Activated naive CD4-positive, alpha-beta T cell treated with anti-CD3 and anti-CD28 coated beads, Interleukin-2, amount 10 ng/mL, durations not matched to agents 7 days and 5 days (primary cell): ENCODE measurements around the gene WNT3.
A peak's percentile ranks its signal among the peaks of the same experiment; 100 is the strongest.
"Not testable (repeated sequence)": the region's sequence is repeated elsewhere in the genome, so short reads cannot be mapped to it uniquely, and the experiment has no call there.

Experiments
- CTCF ChIA-PET: fragments of 350-600 bp; sonication (Branson Sonifier 250); formaldehyde crosslinking; loops from one replicate; lab custom pipeline; 2021; ENCODE audit warnings: antibody characterized with exemption; lab: Charles Lee
- DNase-seq: peaks from one replicate; pipeline ENCODE4 v3.0.0-alpha.2; 2020
- H3K27ac Mint-ChIP-seq: one replicate; pipeline ENCODE4 v1.8.0; 2021; ENCODE audit warnings: mild to moderate bottlenecking, moderate library complexity, mixed read lengths
- H3K27me3 Mint-ChIP-seq: one replicate; pipeline ENCODE4 v1.8.0; 2021; ENCODE audit warnings: mild to moderate bottlenecking, mixed read lengths
- H3K36me3 Mint-ChIP-seq: one replicate; pipeline ENCODE4 v1.8.0; 2021; ENCODE audit warnings: mixed read lengths
- H3K4me1 Mint-ChIP-seq: one replicate; pipeline ENCODE4 v1.8.0; 2021; ENCODE audit warnings: mixed read lengths
- H3K4me3 Mint-ChIP-seq: one replicate; pipeline ENCODE4 v1.8.0; 2021; ENCODE audit warnings: mild to moderate bottlenecking, moderate library complexity, mixed read lengths
- H3K9me3 Mint-ChIP-seq: one replicate; pipeline ENCODE4 v1.8.0; 2021; ENCODE audit warnings: mixed read lengths

Gene WNT3

DNA sequence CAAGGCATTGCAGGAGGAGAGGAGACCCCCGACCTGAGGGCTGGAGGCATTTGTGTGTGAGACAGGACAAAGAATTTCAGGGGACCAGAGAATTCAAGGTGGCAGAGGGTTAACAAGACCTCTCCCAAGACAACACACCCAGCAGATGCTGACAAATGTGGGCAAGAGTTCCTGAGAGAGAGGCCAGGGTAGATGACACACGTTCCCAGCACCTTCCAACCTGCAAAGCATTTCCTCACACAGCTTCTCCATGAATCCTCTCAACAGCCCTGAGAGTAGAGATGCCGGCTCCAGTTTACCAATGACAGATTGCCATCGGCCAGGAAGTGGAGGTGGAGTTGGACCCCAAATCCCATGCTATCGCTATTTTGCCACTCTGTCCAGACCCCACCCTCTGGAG, 25.0 kb downstream of the WNT3 start:
- Mint-ChIP-seq H3K27me3 (peaks cover 67% of the 10 kb centered on the region), H3K36me3 (no peaks in the 10 kb centered on the region), H3K27ac (no peak overlapping the region), H3K4me3 (no peak overlapping the region), H3K9me3 (no peaks in the 10 kb centered on the region), H3K4me1 (no peaks in the 10 kb centered on the region)
- no peak for DNase-seq
- CTCF ChIA-PET, result no interaction called here

GRCh38 chr17:46793023-46793422, 25.5 kb downstream of the WNT3 start:
- H3K27ac Mint-ChIP-seq, DNase-seq, CTCF ChIA-PET, H3K4me3 Mint-ChIP-seq, H3K4me1 Mint-ChIP-seq, H3K36me3 Mint-ChIP-seq, H3K9me3 Mint-ChIP-seq: not testable (repeated sequence)
- peaks cover 64% of the 10 kb centered on the region for H3K27me3 Mint-ChIP-seq

- no peaks in the 10 kb centered on the region for H3K36me3 Mint-ChIP-seq
- no peak for DNase-seq
- H3K27ac Mint-ChIP-seq, result no peak overlapping the region
Observed at GRCh38 chr17:46792071-46792470, 26.4 kb downstream of the WNT3 start.

DNA sequence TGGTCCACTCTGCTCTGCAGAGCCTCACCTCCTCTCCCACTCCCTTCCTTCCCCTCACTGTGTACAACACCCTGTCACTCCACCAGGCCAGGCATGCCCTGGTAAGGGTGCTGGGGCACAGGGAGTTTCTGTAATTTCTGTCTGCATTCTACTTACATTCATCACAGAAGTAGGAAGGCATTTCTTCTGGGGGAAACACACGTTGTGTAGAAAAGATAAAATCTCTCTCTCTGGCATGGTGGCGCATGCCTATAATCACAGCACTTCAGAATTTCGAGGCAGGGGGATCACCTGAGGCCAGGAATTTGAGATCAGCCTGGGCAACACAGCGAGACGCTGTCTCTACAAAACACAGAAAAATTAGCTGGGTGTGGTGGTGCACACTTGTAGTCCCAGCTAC, 27.0 kb downstream of the WNT3 start:
- H3K27me3 Mint-ChIP-seq, result peaks cover 58% of the 10 kb centered on the region
- H3K36me3 Mint-ChIP-seq, result no peaks in the 10 kb centered on the region
- no peaks in the 10 kb centered on the region for H3K4me1 Mint-ChIP-seq
- no peaks in the 10 kb centered on the region for H3K9me3 Mint-ChIP-seq
- H3K4me3 Mint-ChIP-seq, result no peak overlapping the region
- no peak overlapping the region for H3K27ac Mint-ChIP-seq
- CTCF ChIA-PET, result no interaction called here
- DNase-seq, result no peak

More at GRCh38 chr17:46792071-46792470, 26.4 kb downstream of the WNT3 start:
- H3K9me3 Mint-ChIP-seq, result no peaks in the 10 kb centered on the region
- CTCF ChIA-PET, result no interaction called here
- peaks cover 61% of the 10 kb centered on the region for H3K27me3 Mint-ChIP-seq
- H3K4me1 Mint-ChIP-seq, result no peaks in the 10 kb centered on the region
- H3K4me3 Mint-ChIP-seq, result no peak overlapping the region

DNA sequence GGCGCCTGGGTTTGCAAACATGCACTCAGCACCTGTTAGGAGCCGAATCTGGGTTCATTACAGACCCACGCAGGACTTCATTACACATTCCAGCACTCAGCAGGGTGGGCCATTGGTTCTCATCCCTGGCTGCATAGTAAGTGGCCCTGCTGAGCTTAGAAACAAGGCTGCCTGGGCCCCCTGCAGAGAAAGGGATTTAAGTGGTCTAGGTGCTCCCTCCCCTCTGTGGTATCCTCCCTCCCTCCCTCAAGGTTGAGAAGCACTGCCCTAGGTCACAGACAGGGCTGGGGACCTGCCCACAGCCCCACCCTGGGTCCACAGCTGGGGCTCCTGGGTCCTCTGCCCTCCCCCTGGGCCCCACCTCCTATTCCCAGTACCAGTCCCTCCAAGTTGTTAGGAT, 28.3 kb downstream of the WNT3 start:
- no peak overlapping the region for H3K27ac Mint-ChIP-seq
- H3K27me3 Mint-ChIP-seq, result peaks cover 48% of the 10 kb centered on the region
- H3K4me1 Mint-ChIP-seq, result no peaks in the 10 kb centered on the region
- no peaks in the 10 kb centered on the region for H3K36me3 Mint-ChIP-seq
- CTCF ChIA-PET, result no interaction called here
- H3K4me3 Mint-ChIP-seq, result no peak overlapping the region
- DNase-seq, result no peak
- no peaks in the 10 kb centered on the region for H3K9me3 Mint-ChIP-seq

- peaks cover 43% of the 10 kb centered on the region for H3K27me3 Mint-ChIP-seq
- DNase-seq, result no peak
- no peak overlapping the region for H3K27ac Mint-ChIP-seq
- no peaks in the 10 kb centered on the region for H3K4me1 Mint-ChIP-seq
- no peak overlapping the region for H3K4me3 Mint-ChIP-seq
- CTCF ChIA-PET, result no interaction called here
- H3K9me3 Mint-ChIP-seq, result no peaks in the 10 kb centered on the region
- no peaks in the 10 kb centered on the region for H3K36me3 Mint-ChIP-seq
Observed at GRCh38 chr17:46789610-46790009, 28.9 kb downstream of the WNT3 start.

- Mint-ChIP-seq H3K9me3 (no peaks in the 10 kb centered on the region), H3K4me3 (no peak overlapping the region), H3K4me1 (no peaks in the 10 kb centered on the region), H3K27ac (no peak overlapping the region), H3K27me3 (peaks cover 35% of the 10 kb centered on the region), H3K36me3 (no peaks in the 10 kb centered on the region)
- CTCF ChIA-PET, result no interaction called here
- DNase-seq, result no peak
Observed at GRCh38 chr17:46788796-46789195, 29.7 kb downstream of the WNT3 start.

GRCh38 chr17:46788300-46788699, 30.2 kb downstream of the WNT3 start:
- Mint-ChIP-seq H3K36me3 (no peaks in the 10 kb centered on the region), H3K27ac (no peak overlapping the region), H3K27me3 (peaks cover 30% of the 10 kb centered on the region), H3K4me3 (no peak overlapping the region), H3K4me1 (no peaks in the 10 kb centered on the region), H3K9me3 (no peaks in the 10 kb centered on the region)
- DNase-seq, result no peak
- CTCF ChIA-PET, result no interaction called here

GRCh38 chr17:46787478-46787877, 31.0 kb downstream of the WNT3 start:
- Mint-ChIP-seq H3K9me3 (no peaks in the 10 kb centered on the region), H3K27ac (no peak overlapping the region), H3K4me3 (no peak overlapping the region), H3K36me3 (no peaks in the 10 kb centered on the region), H3K4me1 (no peaks in the 10 kb centered on the region), H3K27me3 (peaks cover 28% of the 10 kb centered on the region)
- CTCF ChIA-PET, result no interaction called here
- DNase-seq, result no peak

DNA sequence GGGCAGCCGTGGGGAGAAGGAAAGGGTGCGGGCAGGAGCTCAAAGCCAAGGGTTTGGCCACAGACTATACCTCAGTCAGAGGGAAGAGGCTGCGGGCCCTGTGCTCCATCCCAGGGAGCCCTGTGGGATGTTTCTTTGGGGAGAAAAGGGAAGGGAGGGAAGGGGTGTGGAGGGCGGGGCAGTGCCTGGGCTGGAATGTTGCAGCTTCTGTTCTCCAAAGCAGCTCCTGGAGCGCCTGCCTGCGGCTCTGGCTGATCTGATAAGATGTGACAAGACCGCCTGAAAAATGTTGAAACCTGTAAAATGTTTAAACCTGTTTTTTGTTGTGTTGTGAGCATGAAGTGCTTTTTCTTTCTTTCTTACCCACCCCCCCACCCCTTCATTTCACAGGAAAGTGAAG, 32.8 kb downstream of the WNT3 start:
- CTCF ChIA-PET, result no interaction called here
- no peak for DNase-seq
- H3K27ac Mint-ChIP-seq, result no peak overlapping the region
- H3K4me1 Mint-ChIP-seq, result no peaks in the 10 kb centered on the region
- peaks cover 14% of the 10 kb centered on the region for H3K27me3 Mint-ChIP-seq
- no peaks in the 10 kb centered on the region for H3K9me3 Mint-ChIP-seq
- no peaks in the 10 kb centered on the region for H3K36me3 Mint-ChIP-seq
- no peak overlapping the region for H3K4me3 Mint-ChIP-seq

- Mint-ChIP-seq H3K9me3 (no peaks in the 10 kb centered on the region), H3K27ac (no peak overlapping the region), H3K4me1 (no peaks in the 10 kb centered on the region), H3K4me3 (no peak overlapping the region), H3K36me3 (no peaks in the 10 kb centered on the region), H3K27me3 (peaks cover 13% of the 10 kb centered on the region)
- DNase-seq, result no peak
- CTCF ChIA-PET, result no interaction called here
Observed at GRCh38 chr17:46783031-46783593, 35.4 kb downstream of the WNT3 start.

DNA sequence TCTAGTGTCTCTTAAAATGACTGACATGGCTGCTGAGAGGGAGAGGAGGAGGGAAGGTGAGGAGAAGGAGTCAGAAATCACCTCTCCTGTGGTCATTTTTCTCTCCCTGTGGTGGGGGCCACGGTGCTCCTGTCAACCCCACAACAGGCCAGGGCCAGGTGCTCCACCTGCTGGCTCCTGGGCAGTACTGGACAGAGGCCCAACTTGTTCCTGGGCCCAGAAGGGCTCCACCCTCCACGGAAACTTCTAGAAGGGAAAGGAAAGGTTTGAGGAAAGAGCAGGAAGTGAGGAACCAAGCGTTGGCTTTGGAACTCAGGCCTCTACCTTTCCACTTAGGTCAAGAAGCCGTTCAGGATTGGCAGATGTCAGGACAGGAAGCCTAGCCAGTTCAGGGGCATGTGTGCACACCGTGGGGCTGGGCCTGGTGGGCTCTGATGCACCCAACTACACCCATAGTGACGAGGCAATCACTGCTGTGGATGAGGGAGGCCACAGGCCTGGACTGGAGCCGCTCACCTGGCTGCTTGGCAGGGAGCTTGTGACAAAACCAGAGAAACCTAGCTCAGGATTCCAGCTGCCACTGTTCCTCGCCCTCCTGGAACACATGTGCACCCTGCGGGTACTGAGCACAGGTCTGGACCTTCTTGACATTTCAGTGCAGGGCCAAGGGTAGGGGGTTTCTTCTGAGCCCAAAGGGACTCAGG, 36.1 kb downstream of the WNT3 start:
- H3K27me3 Mint-ChIP-seq, result peaks cover 20% of the 10 kb centered on the region
- CTCF ChIA-PET, result no interaction called here
- H3K4me3 Mint-ChIP-seq, result no peak overlapping the region
- H3K27ac Mint-ChIP-seq, result no peak overlapping the region
- no peaks in the 10 kb centered on the region for H3K36me3 Mint-ChIP-seq
- DNase-seq, result peak; percentile 50
- no peaks in the 10 kb centered on the region for H3K4me1 Mint-ChIP-seq
- no peaks in the 10 kb centered on the region for H3K9me3 Mint-ChIP-seq

GRCh38 chr17:46780003-46780373, 38.5 kb downstream of the WNT3 start:
- H3K27me3 Mint-ChIP-seq, result peaks cover 38% of the 10 kb centered on the region
- no peak overlapping the region for H3K4me3 Mint-ChIP-seq
- no peaks in the 10 kb centered on the region for H3K9me3 Mint-ChIP-seq
- H3K4me1 Mint-ChIP-seq, result no peaks in the 10 kb centered on the region
- H3K36me3 Mint-ChIP-seq, result no peaks in the 10 kb centered on the region
- H3K27ac Mint-ChIP-seq, result no peak overlapping the region
- CTCF ChIA-PET, result no interaction called here
- DNase-seq, result no peak

DNA sequence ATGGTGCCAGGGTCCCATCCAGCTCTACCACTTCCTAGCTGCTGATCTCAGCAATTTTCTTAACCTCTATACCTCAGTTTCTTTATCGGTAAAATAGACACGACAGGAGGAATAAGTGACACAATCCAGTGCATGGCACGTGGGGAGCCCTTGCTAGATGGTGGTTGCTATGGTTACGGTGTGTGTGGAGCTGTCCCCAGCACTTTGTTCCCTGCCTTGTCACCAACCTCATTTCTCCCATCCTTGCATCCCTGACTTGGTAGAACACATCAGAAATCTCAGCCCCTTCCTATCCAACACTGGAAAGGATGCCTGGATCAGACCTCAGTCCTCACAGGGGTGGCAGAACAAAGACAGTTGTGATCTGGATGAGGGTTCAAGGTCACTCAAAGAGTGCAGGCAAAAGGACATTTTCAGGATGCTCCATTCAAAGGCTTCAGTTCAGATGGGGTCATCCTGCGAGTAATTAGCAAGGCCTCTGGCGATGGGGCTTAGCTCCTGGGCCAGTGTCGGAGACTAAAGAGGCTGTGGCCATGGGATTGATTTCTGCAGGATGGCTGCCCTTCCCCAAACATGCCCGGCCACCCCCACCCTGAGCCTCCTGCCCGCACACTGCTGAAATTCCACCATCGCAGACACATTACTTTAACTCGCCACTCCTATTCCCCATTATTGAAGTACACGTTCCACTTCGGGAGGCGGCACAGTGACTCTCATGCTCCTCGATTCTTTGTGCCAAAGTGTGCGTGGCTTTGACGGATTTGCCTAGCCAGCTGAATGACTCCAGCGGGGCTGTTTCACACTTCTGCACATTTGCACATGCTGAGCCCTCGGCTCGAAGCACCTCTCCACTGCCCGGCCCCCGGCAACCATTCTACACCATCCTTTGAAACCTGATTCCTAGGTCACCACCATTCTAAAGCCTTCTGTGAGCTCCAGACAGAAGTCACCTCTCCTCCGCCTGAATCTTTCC, 40.3 kb downstream of the WNT3 start:
- H3K27ac Mint-ChIP-seq, result no peak overlapping the region
- H3K4me1 Mint-ChIP-seq, result peaks cover 1% of the 10 kb centered on the region
- CTCF ChIA-PET, result no interaction called here
- no peak for DNase-seq
- H3K4me3 Mint-ChIP-seq, result no peak overlapping the region
- H3K27me3 Mint-ChIP-seq, result peaks cover 55% of the 10 kb centered on the region
- H3K9me3 Mint-ChIP-seq, result no peaks in the 10 kb centered on the region
- H3K36me3 Mint-ChIP-seq, result no peaks in the 10 kb centered on the region
